ENCODE data around the gene MINDY4. TPM values are rescaled to one million over a fixed set of nuclear protein-coding genes. Genes with fewer than 3 reads are reported as not detected.
A peak's percentile ranks its signal among the peaks of the same experiment; 100 is the strongest.
"Not testable (repeated sequence)": the region's sequence is repeated elsewhere in the genome, so short reads cannot be mapped to it uniquely, and the experiment has no call there.

The MINDY4 gene
- total RNA-seq, 2 donors from 2014 or later = 0.93 to 2.5 TPM

DNA sequence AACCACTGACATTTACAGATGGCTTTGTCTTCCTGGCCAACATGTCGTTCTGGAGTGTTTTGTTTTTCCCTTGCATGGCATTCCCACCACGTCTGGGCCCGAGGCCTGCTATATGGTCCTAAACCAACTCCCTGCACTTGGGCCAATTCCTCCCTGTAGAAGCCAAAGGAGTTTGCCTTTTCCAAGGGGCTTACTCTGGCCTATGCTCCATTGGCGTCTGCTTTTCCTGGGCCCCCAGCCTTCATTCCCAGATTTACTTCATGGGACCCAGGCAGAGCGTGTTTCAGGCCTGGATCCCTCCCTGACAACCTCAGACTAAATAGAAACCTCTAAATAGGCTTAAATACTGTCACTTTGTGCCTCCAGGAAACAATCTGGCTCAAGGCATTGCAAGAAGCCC lies 60.7 kb downstream of the MINDY4 start:
- H3K4me1 Mint-ChIP-seq (ENCODE audit: low read depth in 2 of 2) = no peaks in the 10 kb centered on the region
- no peak overlapping the region for H3K4me3 Mint-ChIP-seq
- DNase-seq (ENCODE audit: low spot score) (no peak), ATAC-seq (no peak)
- H3K27ac Mint-ChIP-seq = no peak overlapping the region
- peaks cover 18% of the 10 kb centered on the region for H3K36me3 Mint-ChIP-seq
- peaks cover 8% of the 10 kb centered on the region for H3K9me3 Mint-ChIP-seq
- peaks cover 0 to 9% of the 10 kb centered on the region in 2 donors for H3K27me3 Mint-ChIP-seq

DNA sequence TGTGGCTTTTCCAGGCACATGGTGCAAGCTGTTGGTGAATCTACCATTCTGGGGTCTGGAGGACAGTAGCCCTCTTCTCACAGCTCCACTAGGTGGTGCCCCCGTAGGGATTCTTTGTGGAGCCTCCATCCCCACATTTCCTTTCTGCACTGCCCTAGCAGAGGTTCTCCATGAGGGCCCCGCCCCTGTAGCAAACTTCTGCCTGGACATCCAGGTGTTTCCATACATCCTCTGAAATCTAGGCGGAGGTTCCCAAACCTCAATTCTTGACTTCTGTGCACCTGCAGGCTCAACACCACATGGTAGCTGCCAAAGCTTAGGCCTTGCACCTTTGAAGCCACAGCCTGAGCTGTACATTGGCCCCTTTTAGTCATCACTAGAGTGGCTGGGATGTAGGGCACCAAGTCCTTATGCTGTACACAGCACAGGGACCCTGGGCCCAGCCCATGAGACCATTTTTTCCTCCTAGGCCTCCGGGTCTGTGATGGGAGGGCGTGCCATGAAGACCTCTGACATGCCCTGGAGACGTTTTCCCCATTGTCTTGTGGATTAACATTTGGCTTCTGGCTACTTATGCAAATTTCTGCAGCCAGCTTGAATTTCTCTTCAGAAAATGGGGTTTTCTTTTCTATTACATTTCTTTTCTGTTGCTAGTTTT lies 62.9 kb downstream of the MINDY4 start:
- ATAC-seq; DNase-seq (ENCODE audit: low spot score); H3K4me1 Mint-ChIP-seq (ENCODE audit: low read depth in 2 of 2); H3K4me3 Mint-ChIP-seq; H3K27me3 Mint-ChIP-seq; H3K27ac Mint-ChIP-seq; H3K9me3 Mint-ChIP-seq: not testable (repeated sequence)
- H3K36me3 Mint-ChIP-seq = peaks cover 18% of the 10 kb centered on the region

- Mint-ChIP-seq H3K36me3 (peaks cover 14% of the 10 kb centered on the region), H3K4me3 (no peak overlapping the region), H3K27me3 (peaks cover 0 to 4% of the 10 kb centered on the region in 2 donors), H3K27ac (no peak overlapping the region), H3K9me3 (peaks cover 4% of the 10 kb centered on the region), H3K4me1 (ENCODE audit: low read depth in 2 of 2) (no peaks in the 10 kb centered on the region)
- DNase-seq (ENCODE audit: low spot score) (no peak), ATAC-seq (peak in 1 of 2 donors; percentile 11)
These were observed 64.2 kb downstream of the MINDY4 start for GRCh38 chr7:30835396-30835915.

GRCh38 chr7:30836991-30837390 lies 65.8 kb downstream of the MINDY4 start:
- ATAC-seq (no peak), DNase-seq (ENCODE audit: low spot score) (no peak)
- peaks cover 14% of the 10 kb centered on the region for H3K36me3 Mint-ChIP-seq
- H3K4me1 Mint-ChIP-seq (ENCODE audit: low read depth in 2 of 2) = no peaks in the 10 kb centered on the region
- no peaks in the 10 kb centered on the region for H3K27me3 Mint-ChIP-seq
- no peak overlapping the region for H3K27ac Mint-ChIP-seq
- no peaks in the 10 kb centered on the region for H3K9me3 Mint-ChIP-seq
- H3K4me3 Mint-ChIP-seq = no peak overlapping the region

DNA sequence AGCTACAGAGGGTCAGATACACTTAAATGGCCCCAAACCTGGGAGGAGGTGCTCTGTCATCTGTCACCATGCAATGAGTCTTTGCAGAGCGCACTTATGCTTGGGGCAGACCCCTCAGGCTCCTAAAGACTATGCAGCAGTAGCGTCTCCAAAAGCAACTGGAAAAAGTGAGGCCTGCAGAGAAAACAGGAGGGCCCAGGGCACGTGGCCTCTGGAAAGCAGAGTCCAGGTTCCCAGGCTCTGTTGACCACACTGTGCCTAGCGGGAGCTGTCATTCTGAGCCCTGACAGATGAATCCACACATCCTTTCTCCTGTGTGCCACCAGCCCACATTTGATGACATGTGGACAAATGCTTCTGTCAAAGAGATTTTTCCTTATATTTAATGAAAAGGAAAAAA lies 66.4 kb downstream of the MINDY4 start:
- Mint-ChIP-seq H3K9me3 (no peaks in the 10 kb centered on the region), H3K36me3 (peaks cover 14% of the 10 kb centered on the region), H3K27me3 (no peaks in the 10 kb centered on the region), H3K27ac (no peak overlapping the region), H3K4me3 (no peak overlapping the region), H3K4me1 (ENCODE audit: low read depth in 2 of 2) (no peaks in the 10 kb centered on the region)
- no peak for DNase-seq (ENCODE audit: low spot score)
- ATAC-seq = no peak

DNA sequence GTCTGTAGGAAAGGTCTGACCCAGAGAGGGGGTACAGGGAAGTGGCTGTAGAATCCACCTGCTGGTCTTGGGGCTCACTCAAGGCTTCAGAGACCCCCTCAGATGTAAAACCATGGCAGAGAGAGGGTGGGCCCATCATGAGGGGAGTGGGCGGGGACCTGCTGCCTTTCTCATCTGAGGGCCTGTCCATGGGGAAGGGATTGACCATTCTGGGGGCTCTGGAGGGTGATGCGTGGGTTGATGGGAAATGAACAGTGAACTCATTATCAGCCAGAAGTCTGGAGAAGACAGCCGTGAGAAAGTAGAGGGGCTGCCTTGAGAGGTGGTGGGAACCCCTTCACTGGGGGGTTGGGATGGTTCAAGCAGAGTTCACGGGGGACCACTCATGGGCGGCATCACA lies 66.8 kb downstream of the MINDY4 start:
- Mint-ChIP-seq H3K27ac (no peak overlapping the region), H3K4me1 (ENCODE audit: low read depth in 2 of 2) (no peaks in the 10 kb centered on the region), H3K27me3 (no peaks in the 10 kb centered on the region), H3K4me3 (no peak overlapping the region), H3K36me3 (peaks cover 13% of the 10 kb centered on the region), H3K9me3 (no peaks in the 10 kb centered on the region)
- no peak for DNase-seq (ENCODE audit: low spot score)
- ATAC-seq = no peak

DNA sequence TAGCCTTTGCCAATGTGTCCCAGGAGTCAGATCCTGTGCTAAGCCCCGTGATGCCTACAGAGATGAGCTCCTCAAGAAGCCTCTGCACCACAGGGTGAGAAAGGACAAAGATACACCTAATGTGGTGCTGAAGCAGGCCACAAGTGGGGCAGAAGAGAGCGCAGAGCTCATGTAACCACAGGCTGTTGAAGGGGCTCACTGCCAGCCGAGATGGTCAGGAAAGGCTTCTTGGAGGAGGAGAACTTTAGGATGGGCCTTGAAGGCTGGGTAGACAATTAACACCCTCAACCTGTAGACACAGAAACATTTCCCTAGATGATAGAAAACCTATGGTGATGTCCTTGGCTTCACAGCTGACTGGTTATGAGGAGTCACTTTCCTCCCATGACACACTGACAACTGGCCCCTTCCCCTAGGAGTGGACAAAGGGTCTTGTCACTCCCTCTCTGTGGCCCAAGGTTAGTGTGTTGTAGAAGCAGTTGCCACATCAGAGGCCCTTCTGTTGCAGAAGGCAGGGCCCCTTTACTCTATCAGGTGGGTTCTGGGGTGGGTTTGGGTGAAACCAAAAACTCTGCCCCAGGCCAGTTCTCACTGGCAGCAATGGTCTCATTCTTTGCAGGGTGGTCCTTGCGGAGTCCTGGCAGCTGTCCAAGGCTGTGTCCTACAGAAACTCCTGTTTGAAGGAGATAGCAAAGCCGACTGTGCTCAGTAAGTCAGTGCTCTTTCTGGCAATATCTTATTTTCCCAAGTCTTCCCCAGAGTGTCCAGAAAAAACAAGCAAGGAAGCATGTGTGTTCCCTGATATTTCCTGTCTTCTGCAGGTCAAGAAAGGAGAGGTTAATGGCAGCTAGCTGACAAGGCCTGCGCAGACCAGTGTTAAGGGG lies 69.2 kb downstream of the MINDY4 start:
- ATAC-seq (no peak), DNase-seq (ENCODE audit: low spot score) (no peak)
- no peak overlapping the region for H3K4me3 Mint-ChIP-seq
- H3K9me3 Mint-ChIP-seq = no peaks in the 10 kb centered on the region
- H3K27me3 Mint-ChIP-seq = no peaks in the 10 kb centered on the region
- no peak overlapping the region for H3K27ac Mint-ChIP-seq
- H3K36me3 Mint-ChIP-seq = no peaks in the 10 kb centered on the region
- H3K4me1 Mint-ChIP-seq (ENCODE audit: low read depth in 2 of 2) = no peaks in the 10 kb centered on the region

DNA sequence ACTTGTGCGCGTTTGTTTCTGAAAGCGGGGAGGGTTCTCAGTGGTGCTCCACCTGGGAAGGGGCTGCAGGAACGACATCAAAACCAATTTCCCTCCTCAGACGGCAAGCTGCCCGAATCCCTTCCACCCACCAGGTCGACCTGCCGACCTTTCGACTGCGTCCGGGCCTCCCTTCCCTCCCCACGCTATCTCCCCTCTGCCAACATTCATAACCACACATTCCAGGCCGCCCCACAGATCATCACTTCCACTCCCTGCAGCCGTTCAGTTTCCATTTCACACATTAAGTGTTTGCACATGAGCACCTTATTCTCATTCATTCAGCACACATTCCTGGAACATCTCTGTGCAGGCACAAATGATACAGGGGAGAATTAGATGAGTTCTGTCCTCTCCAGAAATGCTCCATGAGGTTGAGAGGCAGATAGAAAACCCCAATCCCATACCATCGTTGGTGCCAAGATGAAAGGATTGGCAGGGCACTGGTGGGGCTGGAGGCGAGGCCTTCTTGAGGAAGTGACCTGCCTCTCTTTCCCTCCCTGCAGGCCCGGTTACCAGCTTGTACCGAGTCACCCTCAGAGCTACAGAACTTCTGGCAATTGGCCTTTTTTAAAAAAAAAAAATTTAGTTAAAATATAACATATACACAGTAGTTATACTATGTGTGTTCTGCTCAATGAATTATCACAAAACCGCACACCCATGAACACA lies 70.0 kb downstream of the MINDY4 start:
- DNase-seq (ENCODE audit: low spot score) (no peak), ATAC-seq (no peak)
- Mint-ChIP-seq H3K4me3 (no peak overlapping the region), H3K27ac (no peak overlapping the region), H3K9me3 (no peaks in the 10 kb centered on the region), H3K4me1 (ENCODE audit: low read depth in 2 of 2) (no peaks in the 10 kb centered on the region), H3K27me3 (no peaks in the 10 kb centered on the region), H3K36me3 (no peaks in the 10 kb centered on the region)

- H3K9me3 Mint-ChIP-seq = no peaks in the 10 kb centered on the region
- no peak overlapping the region for H3K4me3 Mint-ChIP-seq
- H3K27ac Mint-ChIP-seq = no peak overlapping the region
- H3K27me3 Mint-ChIP-seq = no peaks in the 10 kb centered on the region
- ATAC-seq = no peak
- no peaks in the 10 kb centered on the region for H3K4me1 Mint-ChIP-seq (ENCODE audit: low read depth in 2 of 2)
- no peak for DNase-seq (ENCODE audit: low spot score)
- no peaks in the 10 kb centered on the region for H3K36me3 Mint-ChIP-seq
These were observed 70.8 kb downstream of the MINDY4 start for GRCh38 chr7:30841801-30842541.

- H3K27ac Mint-ChIP-seq = no peak overlapping the region
- no peaks in the 10 kb centered on the region for H3K9me3 Mint-ChIP-seq
- ATAC-seq (no peak), DNase-seq (ENCODE audit: low spot score) (no peak)
- H3K36me3 Mint-ChIP-seq = no peaks in the 10 kb centered on the region
- no peaks in the 10 kb centered on the region for H3K4me1 Mint-ChIP-seq (ENCODE audit: low read depth in 2 of 2)
- no peaks in the 10 kb centered on the region for H3K27me3 Mint-ChIP-seq
- H3K4me3 Mint-ChIP-seq = no peak overlapping the region
These were observed 71.6 kb downstream of the MINDY4 start for GRCh38 chr7:30842542-30843451.

DNA sequence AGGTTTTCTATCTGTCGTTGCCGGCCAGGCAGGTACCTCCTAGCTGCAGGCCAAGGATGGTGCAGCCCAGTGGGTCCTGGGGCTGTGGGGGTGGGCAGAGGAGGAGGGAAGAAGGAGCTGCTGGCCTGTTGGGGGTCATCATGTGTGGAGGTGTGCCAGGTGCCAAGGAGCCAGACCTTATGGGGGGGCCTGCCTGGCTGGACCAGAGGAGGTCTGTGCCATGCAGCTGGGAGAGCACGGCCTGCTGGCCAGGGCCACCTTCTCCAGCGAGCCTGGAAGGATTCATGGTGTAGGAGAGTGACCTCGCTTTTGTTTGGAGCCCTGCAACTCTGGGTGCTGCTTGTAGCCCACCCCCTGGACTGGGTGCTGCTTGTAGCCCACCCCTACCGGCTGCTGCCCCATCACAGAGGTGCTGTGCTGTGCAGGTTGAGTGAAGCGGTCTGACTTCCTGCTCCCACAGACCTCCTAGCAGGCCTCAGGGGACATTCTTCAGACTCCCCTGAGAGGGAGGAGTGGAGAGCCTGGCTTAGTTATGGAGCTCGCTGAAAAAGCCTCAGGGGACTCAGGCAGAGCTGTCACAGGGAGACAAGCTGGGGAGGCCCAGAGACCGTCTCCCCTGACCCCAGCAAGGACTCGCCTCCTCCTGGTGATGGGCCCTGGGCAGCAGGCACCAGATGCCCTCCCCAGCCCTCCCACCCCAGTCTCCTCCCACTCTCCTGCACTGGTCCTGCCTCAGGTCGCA lies 72.7 kb downstream of the MINDY4 start:
- no peak overlapping the region for H3K27ac Mint-ChIP-seq
- no peak for DNase-seq (ENCODE audit: low spot score)
- no peak for ATAC-seq

DNA sequence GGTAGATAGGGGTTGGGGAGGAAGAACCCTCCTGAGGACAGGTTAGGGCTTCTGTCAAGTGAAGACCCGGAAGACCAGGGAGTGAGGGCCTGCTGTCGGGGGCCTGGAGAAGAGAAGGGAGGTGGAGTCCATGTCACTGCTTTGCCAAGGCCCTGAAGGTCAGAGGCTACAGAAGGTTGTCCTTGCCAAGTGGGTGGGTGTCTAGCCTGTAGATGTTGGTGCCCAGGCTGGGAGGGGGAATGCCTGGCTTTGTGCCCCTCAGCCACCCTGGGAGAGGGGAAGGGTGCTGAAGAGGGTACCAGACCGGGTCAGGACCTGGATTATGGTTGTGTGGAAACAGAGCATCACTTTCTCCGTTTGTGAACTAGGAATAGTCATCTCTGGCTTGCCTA lies 73.3 kb downstream of the MINDY4 start:
- H3K4me3 Mint-ChIP-seq = no peak overlapping the region
- no peaks in the 10 kb centered on the region for H3K36me3 Mint-ChIP-seq
- ATAC-seq = no peak

More for the DNA sequence above, 72.7 kb downstream of the MINDY4 start:
- no peaks in the 10 kb centered on the region for H3K27me3 Mint-ChIP-seq
- H3K4me1 Mint-ChIP-seq (ENCODE audit: low read depth in 2 of 2) = no peaks in the 10 kb centered on the region
- no peak overlapping the region for H3K4me3 Mint-ChIP-seq
- H3K9me3 Mint-ChIP-seq = no peaks in the 10 kb centered on the region
- H3K36me3 Mint-ChIP-seq = no peaks in the 10 kb centered on the region

More for the DNA sequence above, 73.3 kb downstream of the MINDY4 start:
- DNase-seq (ENCODE audit: low spot score) = no peak
- no peaks in the 10 kb centered on the region for H3K27me3 Mint-ChIP-seq
- H3K9me3 Mint-ChIP-seq = no peaks in the 10 kb centered on the region
- H3K4me1 Mint-ChIP-seq (ENCODE audit: low read depth in 2 of 2) = no peaks in the 10 kb centered on the region
- H3K27ac Mint-ChIP-seq = no peak overlapping the region
